ENCODE results near the gene USP31.

Gene USP31

GRCh38 chr16:23134274-23134673, 15.0 kb downstream of the USP31 start:
- FAIRE-seq, result no peak
- no peak for DNase-seq (ENCODE audit: low spot score)

- FAIRE-seq (no peak), DNase-seq (ENCODE audit: low spot score) (no peak)
Observed at GRCh38 chr16:23132775-23133463, 16.3 kb downstream of the USP31 start.

GRCh38 chr16:23131931-23132621, 17.2 kb downstream of the USP31 start:
- no peak for FAIRE-seq
- no peak for DNase-seq (ENCODE audit: low spot score)

- FAIRE-seq, result no peak
- no peak for DNase-seq (ENCODE audit: low spot score)
Observed at GRCh38 chr16:23131436-23131835, 17.8 kb downstream of the USP31 start.

- DNase-seq (ENCODE audit: low spot score) (no peak), FAIRE-seq (no peak)
Observed at GRCh38 chr16:23131036-23131435, 18.2 kb downstream of the USP31 start.

GRCh38 chr16:23129686-23130085, 19.6 kb downstream of the USP31 start:
- DNase-seq (ENCODE audit: low spot score), result no peak
- FAIRE-seq, result no peak

GRCh38 chr16:23128056-23128455, 21.2 kb downstream of the USP31 start:
- FAIRE-seq (no peak), DNase-seq (ENCODE audit: low spot score) (no peak)

- DNase-seq (ENCODE audit: low spot score) (no peak), FAIRE-seq (peak; percentile 46)
Observed at GRCh38 chr16:23125277-23125676, 24.0 kb downstream of the USP31 start.

- DNase-seq (ENCODE audit: low spot score) (peak; percentile 85), FAIRE-seq (peak; percentile 82)
Observed at GRCh38 chr16:23124315-23124714, 24.9 kb downstream of the USP31 start.

- FAIRE-seq (no peak), DNase-seq (ENCODE audit: low spot score) (no peak)
Observed at GRCh38 chr16:23122144-23122543, 27.1 kb downstream of the USP31 start.

- no peak for DNase-seq (ENCODE audit: low spot score)
- no peak for FAIRE-seq
Observed at GRCh38 chr16:23121024-23121423, 28.2 kb downstream of the USP31 start.

GRCh38 chr16:23120562-23120961, 28.7 kb downstream of the USP31 start:
- FAIRE-seq, result no peak
- DNase-seq (ENCODE audit: low spot score), result no peak

GRCh38 chr16:23119570-23119969, 29.7 kb downstream of the USP31 start:
- DNase-seq (ENCODE audit: low spot score) (no peak), FAIRE-seq (no peak)

GRCh38 chr16:23114131-23114904, 34.9 kb downstream of the USP31 start:
- no peak for FAIRE-seq
- DNase-seq (ENCODE audit: low spot score), result no peak

GRCh38 chr16:23113185-23113584, 36.1 kb downstream of the USP31 start:
- FAIRE-seq (no peak), DNase-seq (ENCODE audit: low spot score) (no peak)

GRCh38 chr16:23110257-23110899, 38.9 kb downstream of the USP31 start:
- FAIRE-seq (no peak), DNase-seq (ENCODE audit: low spot score) (no peak)

- no peak for FAIRE-seq
- DNase-seq (ENCODE audit: low spot score), result no peak
Observed at GRCh38 chr16:23107936-23108335, 41.3 kb downstream of the USP31 start.

GRCh38 chr16:23107117-23107516, 42.1 kb downstream of the USP31 start:
- FAIRE-seq, result no peak
- DNase-seq (ENCODE audit: low spot score), result no peak

- no peak for DNase-seq (ENCODE audit: low spot score)
- FAIRE-seq, result no peak
Observed at GRCh38 chr16:23105309-23105708, 43.9 kb downstream of the USP31 start.

- DNase-seq (ENCODE audit: low spot score) (no peak), FAIRE-seq (no peak)
Observed at GRCh38 chr16:23104032-23104955, 45.0 kb downstream of the USP31 start.

- DNase-seq (ENCODE audit: low spot score), result no peak
- FAIRE-seq, result no peak
Observed at GRCh38 chr16:23103603-23104002, 45.6 kb downstream of the USP31 start.
